WI38 (cell line): ENCODE measurements around the gene TRIM3.
"Not testable (repeated sequence)": the region's sequence is repeated elsewhere in the genome, so short reads cannot be mapped to it uniquely, and the experiment has no call there.

Source experiments
- H3K4me3 ChIP-seq: 2 replicates; pipeline ENCODE4 v1.5.1; 2011; ENCODE audit warnings: low read depth, mild to moderate bottlenecking, control low read depth, low read length
- TF ChIP-seq, protein P1 (sequence below): IDR thresholded peaks from 2 replicates; pipeline ENCODE4 v1.5.1; 2012; ENCODE audit warnings: low read depth, mild to moderate bottlenecking, control low read depth, low read length

TRIM3 gene

DNA sequence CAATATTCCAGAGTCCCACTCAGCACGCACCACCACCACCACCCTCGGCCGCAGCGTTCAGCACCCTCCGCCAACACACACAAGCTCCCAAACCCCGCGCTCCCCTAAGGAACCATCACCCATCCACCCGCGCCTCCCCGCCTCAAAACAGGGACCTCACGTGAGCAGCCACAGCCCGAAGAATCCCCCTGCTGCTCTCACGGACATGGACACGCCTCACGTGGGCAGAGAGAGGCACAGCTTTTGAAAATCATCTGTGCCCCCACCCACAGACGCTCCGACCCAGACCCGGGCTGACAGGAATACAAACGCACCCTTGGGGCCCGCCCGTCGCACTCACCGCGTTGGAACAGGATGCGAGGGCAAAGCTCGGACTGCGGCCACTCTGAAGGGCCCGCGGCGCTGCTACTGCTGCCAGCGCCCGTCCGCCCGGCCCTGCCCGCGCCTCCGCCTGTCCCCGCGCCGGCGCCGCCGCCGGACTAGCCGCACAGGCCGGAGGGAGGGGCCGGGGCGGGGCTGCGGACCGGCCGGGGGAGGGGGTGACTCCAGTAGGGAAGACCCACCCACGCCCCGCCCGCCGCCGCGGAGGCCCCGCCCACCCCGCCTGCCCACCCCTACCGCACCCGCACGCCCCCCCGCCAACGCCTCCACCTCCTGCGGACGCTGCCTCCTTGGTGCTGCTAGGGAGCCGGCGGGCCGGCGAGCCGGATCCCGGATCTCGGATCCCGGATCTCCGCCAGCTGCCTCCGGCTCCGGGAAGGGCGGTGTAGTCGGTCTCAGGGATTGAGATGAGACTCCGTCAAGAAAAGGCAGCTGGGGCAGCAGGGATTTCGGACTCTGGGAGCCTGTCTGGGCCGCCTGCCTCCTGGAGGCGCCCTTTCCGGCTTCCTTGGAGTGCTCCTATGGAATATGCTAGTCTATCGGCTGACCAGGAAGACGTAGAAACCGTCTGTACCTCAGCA lies at the start of gene TRIM3:
TRIM3 (minus strand) TSS at position 491 of the 962 bp plus-strand sequence. CDS start 8,246 bp downstream, outside the sequence.
- TF ChIP-seq, protein P1, sequence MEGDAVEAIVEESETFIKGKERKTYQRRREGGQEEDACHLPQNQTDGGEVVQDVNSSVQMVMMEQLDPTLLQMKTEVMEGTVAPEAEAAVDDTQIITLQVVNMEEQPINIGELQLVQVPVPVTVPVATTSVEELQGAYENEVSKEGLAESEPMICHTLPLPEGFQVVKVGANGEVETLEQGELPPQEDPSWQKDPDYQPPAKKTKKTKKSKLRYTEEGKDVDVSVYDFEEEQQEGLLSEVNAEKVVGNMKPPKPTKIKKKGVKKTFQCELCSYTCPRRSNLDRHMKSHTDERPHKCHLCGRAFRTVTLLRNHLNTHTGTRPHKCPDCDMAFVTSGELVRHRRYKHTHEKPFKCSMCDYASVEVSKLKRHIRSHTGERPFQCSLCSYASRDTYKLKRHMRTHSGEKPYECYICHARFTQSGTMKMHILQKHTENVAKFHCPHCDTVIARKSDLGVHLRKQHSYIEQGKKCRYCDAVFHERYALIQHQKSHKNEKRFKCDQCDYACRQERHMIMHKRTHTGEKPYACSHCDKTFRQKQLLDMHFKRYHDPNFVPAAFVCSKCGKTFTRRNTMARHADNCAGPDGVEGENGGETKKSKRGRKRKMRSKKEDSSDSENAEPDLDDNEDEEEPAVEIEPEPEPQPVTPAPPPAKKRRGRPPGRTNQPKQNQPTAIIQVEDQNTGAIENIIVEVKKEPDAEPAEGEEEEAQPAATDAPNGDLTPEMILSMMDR, result 0 out of 2 replicates have a peak, but pooled peaks have one; percentile 34
- H3K4me3 ChIP-seq, result peak within 1 kb of the TSS; percentile 73

DNA sequence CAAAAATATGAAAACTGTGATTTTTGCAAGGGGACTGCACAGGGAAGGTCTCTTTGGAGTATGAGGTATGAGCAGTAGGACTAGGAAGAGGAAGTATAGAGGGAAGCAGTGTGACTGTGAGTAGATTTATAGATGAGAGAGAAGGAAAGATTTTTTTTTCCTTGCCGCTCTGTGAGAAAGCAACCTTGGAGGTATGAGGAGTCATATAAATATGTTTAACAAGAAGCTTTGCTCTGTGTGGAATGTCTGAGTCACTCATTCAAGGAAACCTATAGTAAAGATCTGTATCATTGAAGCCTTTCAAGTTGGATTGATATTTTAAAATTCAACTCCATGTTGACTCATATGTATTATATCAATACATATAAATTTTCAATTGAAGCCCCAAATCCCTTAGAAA lies 49.5 kb upstream of the TRIM3 start:
- TF ChIP-seq, protein P1, result no peak
- no peak overlapping the region for H3K4me3 ChIP-seq

DNA sequence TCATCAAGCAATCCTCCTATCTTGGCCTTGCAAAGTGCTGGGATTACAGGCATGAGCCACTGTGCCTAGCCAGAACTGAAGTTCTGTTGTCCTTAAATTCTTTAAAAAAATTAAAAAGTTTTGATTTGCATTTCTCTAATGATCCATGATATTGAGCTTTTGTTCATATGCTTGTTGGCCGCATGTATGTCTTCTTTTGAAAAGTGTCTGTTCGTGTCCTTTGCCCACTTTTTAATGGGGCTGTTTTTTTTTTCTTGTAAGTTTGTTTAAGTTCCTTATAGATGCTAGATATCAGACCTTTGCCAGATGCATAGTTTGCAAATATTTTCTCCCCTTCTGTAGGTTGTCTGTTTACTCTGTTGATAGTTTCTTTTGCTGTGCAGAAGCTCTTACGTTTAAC lies 48.2 kb upstream of the TRIM3 start:
- not testable (repeated sequence) for H3K4me3 ChIP-seq

DNA sequence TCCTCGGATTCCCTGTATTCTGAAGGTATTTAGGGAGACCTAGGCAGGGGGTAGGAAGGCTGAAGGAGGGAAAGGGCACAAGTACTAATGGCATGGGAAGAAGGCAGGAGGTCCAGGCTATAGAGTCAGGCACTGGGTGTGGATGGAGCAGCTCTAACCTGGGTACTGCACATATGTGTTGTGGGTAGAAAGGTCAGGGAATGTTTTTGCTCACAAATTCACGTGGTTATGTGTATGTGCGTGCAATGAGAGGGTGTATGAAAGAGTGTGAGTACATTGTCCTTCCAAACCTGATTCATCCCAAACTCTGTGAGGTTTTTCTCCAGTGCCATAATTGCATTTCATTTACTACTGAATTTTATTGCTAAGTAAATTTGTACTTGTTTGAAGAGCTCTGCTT lies 46.5 kb upstream of the TRIM3 start:
- H3K4me3 ChIP-seq, result no peak overlapping the region
- TF ChIP-seq, protein P1, result no peak

DNA sequence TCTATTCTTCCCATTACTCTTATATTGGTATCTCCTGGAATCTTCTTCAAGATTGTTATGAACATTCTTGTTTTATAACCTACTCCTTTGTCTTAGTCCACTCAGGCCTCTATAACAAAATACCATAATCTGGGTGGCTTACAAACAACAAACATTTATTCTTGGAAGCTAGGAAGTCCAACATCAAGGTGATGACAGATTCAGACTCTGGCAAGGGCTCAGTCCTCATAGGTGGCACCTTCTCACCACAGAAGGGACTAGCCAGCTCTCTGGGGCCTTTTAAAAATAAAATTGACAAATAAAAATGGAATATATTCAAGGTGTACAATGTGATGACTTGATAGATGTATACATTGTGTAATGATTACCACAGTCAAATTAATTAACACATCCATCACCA lies 43.1 kb upstream of the TRIM3 start:
- TF ChIP-seq, protein P1, result no peak

DNA sequence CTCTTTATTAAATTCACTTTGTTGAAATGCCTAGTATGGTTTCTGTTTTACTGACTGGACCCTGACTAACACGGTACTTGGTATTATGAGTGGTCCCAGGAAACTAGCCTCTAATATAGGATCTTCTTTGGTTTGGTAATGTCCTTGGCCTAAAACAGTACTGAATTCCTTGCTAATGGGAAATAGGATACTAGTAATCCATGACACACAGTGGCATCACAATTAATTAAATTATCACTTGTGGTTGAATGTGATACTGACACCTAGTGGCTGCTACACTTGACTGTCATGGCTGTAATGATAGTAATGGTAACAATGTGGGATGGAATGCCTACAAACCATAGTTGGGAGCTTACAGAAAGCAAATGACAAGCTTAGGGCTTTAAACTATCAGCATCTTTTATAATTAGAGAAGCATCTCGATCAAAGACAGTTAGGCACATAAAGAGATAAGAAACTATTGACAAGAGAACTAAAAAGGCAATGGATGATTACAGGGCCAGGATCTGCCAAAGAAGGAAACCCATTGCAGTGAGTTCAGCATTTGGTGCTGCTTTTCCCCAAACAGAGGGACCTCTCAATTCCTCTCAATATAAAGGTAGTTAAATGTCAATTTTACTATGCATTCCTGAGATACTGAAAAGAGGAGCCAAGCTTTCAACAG lies 32.0 kb upstream of the TRIM3 start:
- TF ChIP-seq, protein P1, result peak; percentile 39; the same call in 1 of the 2 replicates
- H3K4me3 ChIP-seq, result no peak overlapping the region

More for the DNA sequence above, 43.1 kb upstream of the TRIM3 start:
- H3K4me3 ChIP-seq, result no peak overlapping the region

DNA sequence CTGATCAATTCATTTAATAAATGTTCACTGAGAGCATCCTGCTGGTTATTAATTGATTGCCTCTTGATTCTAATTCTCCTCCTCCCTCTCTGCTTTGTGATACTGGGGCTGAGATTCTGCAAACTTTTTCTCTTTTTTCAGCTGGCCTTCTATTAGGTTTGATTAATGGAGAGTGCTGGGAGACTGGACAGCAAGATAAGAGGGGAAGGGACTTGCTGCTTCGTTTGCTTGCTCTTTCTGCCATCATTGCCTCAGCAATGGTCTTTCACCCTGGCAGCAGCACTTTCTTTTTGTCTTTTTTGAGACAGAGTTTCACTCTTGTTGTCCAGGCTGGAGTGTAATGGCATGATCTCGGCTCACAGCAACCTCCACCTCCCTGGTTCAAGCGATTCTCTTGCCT lies 30.4 kb upstream of the TRIM3 start:
- TF ChIP-seq, protein P1, result no peak
- H3K4me3 ChIP-seq, result no peak overlapping the region
